COLO668 (cell line): Measurements from ENCODE around the gene ADAMTSL1.

Experiments used
- DNase-seq: peaks from one replicate; lab custom pipeline; 2025; ENCODE audit not compliant: unreplicated experiment; lab: John Stamatoyannopoulos, UW

Gene ADAMTSL1

DNA sequence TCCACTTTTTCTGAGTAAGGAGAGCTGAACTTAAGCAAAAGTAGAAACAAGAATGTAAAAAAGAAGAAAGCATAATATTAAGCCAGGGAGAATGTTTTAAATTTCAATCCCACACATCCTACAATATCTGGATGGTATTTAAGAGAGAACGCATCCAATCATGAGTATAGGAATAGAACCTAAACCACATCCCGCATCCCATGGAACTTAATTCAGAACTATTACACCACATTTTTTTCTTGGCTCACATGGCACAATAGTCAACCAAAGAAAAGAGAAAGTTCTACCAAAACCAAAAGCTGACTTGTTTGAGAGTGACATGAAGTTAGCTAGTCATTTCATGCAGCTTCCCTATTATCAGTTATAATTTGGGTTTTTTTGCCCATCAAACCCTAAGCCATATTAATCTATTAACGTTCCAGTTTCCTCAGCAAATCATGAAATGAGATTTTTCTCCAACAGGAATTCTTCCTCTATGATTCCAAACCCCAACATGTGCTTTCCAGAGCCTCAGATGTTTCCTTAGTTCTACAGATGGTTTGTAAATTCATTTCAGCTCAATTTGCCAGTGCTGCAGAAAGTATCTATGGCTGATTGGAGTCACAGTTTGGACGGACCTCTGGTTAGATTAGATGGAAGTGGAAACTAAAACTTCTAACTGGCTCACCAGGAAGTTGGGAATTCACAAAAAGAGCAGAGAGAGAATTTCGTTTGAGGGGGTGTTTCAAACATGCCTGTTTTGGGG, 22.5 kb downstream of the ADAMTSL1 start:
- DNase-seq: no peak

DNA sequence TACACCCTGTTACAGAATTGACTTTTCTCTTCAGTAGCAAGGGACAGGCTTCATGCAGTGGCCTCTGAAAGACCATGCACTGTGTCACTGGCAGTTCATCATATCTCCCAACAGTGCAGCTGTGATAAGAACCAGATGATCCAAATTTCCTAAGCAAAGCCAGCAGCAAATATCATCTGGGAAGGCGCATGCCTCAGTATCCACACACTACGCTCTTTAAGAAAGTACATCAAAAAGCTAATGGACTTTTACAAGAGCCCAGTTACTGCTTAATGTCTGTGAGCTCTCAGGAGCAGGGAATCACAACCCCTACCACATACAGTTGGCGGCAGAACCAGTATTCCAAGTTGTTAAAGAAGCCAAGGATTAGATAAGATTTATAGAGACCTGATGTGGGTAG, 25.1 kb downstream of the ADAMTSL1 start:
- DNase-seq: no peak

DNA sequence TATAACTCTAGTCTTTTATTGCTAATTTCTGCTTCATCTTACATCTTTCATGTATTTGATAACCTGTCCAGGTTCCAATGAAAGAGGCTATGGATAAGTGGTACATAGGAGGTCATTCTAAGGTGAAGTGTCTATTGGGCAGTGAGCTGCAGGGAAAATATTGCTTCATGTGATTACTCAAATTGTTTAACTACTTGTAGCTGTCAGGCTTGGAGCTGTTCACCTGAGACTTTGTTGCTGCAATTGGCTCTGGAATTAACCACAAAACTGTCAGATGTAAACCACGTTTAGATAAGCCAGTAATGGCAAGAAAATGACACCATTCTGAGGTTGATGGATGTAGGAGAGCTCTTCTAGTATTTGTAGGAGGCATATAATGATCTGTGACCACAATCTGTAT, 26.0 kb downstream of the ADAMTSL1 start:
- no peak for DNase-seq

GRCh38 chr9:18500451-18500850, 26.5 kb downstream of the ADAMTSL1 start:
- DNase-seq: no peak

GRCh38 chr9:18501949-18502348, 28.0 kb downstream of the ADAMTSL1 start:
- no peak for DNase-seq

DNA sequence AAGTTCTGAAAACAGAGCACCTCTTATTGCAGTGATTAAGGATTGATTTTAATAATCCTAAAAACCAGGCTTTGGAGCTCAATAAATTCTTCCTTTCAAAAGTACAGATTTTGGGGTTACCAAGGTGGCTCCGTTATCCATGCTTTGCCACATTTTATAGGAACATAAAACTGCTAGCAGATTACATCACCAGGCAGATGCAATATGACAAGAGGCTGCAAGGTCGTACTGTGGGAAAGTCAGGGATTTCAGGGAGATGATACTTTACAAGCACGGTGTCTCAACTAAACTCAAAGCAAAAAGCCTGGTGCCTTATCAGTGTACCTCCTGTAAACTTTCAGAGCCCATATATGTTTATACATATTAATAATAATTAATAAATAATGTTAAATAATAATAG, 28.6 kb downstream of the ADAMTSL1 start:
- no peak for DNase-seq

DNA sequence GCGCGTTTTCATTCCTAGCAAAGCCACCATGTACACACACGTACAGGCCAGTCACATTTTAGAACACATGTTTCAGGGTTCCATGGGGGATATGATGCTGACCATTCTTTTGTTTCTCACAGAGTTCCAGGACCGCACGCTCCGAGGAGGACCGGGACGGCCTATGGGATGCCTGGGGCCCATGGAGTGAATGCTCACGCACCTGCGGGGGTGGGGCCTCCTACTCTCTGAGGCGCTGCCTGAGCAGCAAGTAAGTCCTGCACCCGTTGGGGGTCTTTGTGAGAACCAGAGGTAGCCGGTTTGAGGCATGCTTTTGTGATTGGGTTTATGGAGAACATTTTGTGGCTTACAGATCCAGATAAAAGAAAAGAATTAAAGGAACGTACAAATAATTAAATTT, 30.8 kb downstream of the ADAMTSL1 start:
- no peak for DNase-seq

DNA sequence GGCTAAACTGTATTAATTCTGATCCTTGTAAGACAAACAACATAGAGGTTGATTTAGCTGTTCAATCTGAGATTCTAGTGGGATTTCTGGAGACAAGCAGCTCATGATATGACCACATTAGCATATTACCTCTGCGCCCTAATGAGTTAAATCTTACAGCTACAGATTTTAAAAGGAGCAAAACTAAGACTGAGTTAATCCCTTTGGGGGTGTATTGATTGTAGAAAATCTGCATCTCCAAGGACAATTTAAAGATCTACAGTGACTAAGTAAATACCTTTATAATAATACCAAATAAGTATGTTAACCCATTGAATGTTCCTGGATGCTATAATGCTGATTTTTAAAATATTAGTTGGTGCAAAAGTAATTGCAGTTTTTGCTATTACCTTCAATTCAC, 33.2 kb downstream of the ADAMTSL1 start:
- no peak for DNase-seq

DNA sequence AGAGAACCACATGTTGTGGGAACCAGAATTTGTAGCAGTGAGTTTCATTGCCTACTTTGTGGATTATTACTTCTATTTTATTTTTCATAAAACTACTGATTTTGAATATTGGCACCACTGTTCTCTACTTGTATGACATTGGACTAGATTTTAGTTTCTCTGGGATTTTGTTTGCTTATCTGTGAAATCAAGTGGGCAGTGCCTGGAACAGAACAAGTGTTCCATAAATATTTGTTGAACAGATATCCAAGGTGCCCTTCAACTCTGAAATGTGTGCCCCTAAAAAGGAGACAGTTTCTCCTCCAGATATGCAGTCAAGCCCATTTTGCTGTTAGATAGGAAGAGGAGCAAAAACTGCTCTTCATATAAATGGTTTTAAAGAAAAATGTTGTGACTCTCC, 42.6 kb downstream of the ADAMTSL1 start:
- no peak for DNase-seq

DNA sequence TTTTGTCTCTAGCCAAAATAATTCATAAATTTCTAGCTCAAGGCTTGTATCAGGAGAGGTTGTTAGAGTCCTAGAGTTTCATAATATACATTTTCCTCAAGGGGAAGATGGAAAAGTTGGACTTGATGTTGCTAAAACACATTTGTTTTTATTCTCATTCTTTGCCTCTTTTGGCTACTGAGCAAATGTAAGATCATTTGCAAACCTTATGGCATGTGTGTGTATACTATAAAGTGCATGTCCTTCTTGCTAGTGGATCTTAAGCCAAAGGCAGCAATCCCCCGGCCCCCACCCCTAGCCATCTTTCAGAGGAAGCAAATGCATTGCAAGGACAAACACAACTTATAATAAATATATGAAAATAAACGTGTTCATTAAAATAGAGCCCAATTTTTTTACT, 43.0 kb downstream of the ADAMTSL1 start:
- DNase-seq: no peak

DNA sequence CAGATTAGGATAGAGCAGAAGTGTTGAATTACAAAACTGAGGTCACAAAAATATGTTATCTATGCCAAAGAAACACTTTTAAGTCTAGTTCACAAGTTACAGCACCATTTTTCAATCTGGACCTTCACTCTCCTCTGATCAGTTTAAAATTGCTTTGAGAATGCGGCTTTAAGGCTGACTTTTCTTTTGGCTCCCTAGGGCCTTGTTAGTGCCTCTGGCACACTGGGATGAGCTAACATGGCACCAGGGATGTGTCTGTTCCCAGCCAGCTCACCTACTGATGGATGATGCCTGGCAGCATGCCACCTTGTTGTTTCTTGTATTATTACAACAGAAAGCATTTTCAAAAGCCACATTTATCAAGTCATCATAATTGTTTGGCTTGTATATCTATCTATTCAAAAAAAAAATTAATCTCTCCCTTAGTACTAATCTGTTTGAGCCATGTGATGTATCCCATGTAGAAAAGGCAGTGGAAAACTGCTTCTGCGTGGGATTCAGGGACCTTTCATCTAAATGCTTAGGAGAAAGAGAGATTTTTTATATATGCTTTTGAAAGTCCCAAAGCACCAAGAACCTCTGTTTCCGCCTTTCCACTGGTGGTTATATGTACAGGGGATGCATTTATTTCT, 46.6 kb downstream of the ADAMTSL1 start:
- no peak for DNase-seq

DNA sequence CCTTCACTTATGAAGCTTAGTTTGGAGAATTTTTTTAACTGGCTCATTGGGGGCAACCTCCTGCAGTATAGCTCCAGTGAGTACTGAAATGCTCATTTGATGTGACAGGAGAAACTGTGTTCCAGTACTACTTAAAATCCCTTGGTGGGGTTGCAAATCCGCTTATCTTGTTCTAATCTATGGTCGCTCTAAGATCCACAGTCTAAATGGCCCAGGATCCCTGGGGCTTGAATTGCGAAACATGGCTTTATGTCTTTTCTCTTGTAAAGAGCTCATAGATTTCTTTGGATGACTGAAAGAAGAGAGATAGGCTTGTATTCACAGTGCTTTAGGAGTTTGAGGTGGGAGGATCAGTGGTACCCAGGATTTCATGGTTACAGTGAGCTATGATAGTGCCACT, 52.7 kb downstream of the ADAMTSL1 start:
- no peak for DNase-seq

- no peak for DNase-seq
Observed at GRCh38 chr9:18531136-18532065, 57.4 kb downstream of the ADAMTSL1 start.

- no peak for DNase-seq
Observed at GRCh38 chr9:18534611-18535010, 60.7 kb downstream of the ADAMTSL1 start.

DNA sequence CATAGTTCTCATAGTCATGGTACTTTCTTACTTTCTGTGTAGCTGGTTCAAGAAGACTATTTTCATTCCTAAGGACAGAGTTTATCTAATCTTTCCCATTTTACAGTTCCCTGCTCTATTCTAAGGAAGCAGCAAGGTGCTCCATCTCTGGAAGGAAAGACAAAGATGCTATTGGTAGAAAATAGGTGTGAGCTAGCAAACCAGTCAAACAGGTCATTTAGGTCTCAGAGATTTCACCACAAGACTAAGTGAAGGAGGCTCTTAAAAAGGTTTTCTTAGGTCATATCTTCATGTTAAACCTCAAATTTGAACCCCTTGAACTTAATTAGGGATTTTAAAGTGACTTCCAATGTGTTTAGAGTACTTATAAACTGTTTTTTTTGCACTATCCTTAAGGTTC, 62.6 kb downstream of the ADAMTSL1 start:
- no peak for DNase-seq

DNA sequence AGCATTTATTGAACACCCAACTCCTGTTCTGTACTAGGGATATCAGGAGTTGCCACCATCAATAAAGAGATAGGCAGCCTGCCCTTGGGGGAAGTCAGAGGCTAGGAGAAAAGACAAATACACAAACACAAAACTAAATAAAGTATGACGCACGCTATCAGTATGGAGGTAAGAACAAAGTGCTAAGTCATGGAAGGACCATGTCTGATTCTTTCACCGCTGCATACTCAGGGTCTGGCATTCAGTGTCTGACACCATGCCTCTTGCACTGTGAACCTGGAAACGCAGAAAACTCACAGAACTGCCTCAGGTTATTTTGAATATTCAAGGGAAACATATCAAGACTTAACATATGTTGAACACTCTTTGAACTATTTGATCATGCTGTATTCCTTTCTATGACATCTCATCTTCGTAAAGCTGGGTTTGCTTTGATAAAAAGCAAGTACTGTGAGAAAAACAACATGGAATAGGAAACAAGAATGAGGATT, 65.3 kb downstream of the ADAMTSL1 start:
- no peak for DNase-seq

DNA sequence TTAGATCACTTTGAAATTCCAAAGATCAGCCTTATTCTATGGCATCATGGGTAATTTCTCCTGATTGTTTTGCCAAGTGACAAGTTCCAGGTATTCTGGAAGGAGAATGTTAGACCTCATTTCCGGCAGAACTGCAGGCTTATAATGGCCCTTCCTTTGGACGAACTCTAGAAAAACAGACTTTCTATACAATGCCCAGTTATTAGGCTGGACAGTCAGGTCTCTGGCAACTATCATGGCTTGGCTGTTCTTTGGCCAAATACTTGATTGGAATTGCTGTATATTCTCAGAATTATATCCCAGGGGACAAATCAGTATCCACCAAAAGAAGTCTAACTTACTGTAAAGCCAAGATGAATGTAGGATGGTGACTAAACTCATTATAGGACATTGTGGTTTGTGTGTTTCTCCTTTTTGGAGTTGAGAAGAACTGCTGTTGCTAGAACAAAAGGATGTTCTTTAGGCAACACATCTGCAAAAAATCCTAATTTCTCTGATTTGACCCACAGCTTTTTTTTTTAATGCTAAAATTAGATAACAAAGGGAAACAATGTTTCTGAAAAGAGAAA, 69.0 kb downstream of the ADAMTSL1 start:
- DNase-seq: no peak

GRCh38 chr9:18543406-18544192, 69.6 kb downstream of the ADAMTSL1 start:
- no peak for DNase-seq

- no peak for DNase-seq
Observed at GRCh38 chr9:18544456-18544855, 70.5 kb downstream of the ADAMTSL1 start.

GRCh38 chr9:18545636-18546360, 71.8 kb downstream of the ADAMTSL1 start:
- no peak for DNase-seq
